Muscle of back (tissue), 13 donors: ENCODE results near the gene TMEM212. TPM values are rescaled to one million over a fixed set of nuclear protein-coding genes. Genes with fewer than 3 reads are reported as not detected.

Source experiments
- DNase-seq, 3 donors: peaks; one replicate each; pipeline versions ENCODE4 v3.0.0 to v3.0.0-alpha.2; 2013
- long read RNA-seq, 9 donors: transcript quantifications; one replicate each; lab custom pipeline, GENCODE V29; 2026
- polyA plus RNA-seq, 10 donors: library from polyadenylated mRNA; unstranded; fragments of 120-200 nt; gene quantifications; one replicate each; pipeline ENCODE4 v1.2.1, GENCODE V29; 2013; ENCODE audit not compliant: insufficient read length in 10 of 10

Gene TMEM212
- polyA plus RNA-seq, result under 1 TPM in 5 of 10 donors, not detected in 5; 0.09 to 0.35 (median 0.21) TPM
- long read RNA-seq, donor 1, result 0 reads
- long read RNA-seq, donor 2, result 0 reads
- long read RNA-seq, donor 3, result 0 reads
- long read RNA-seq, donor 4, result 0 reads
- long read RNA-seq, donor 5, result 0 reads
- long read RNA-seq, donor 6, result 0 reads
- long read RNA-seq, donor 7, result 0 reads
- long read RNA-seq, donor 8, result 0 reads
- long read RNA-seq, donor 9, result 0 reads

GRCh38 chr3:171842864-171843518 lies at the start of gene TMEM212:
TMEM212 (plus strand) TSS chr3:171843349; CDS start chr3:171843384, 35 bp downstream.
- DNase-seq, result peak in 1 of 3 donors; percentile 64

GRCh38 chr3:171796625-171797264 lies 46.4 kb upstream of the TMEM212 start:
- DNase-seq, result no peak

GRCh38 chr3:171797265-171797679 lies 45.9 kb upstream of the TMEM212 start:
- DNase-seq, result no peak

GRCh38 chr3:171797873-171798272 lies 45.3 kb upstream of the TMEM212 start:
- DNase-seq, result no peak

GRCh38 chr3:171799501-171799900 lies 43.6 kb upstream of the TMEM212 start:
- DNase-seq, result no peak

GRCh38 chr3:171801738-171802589 lies 41.2 kb upstream of the TMEM212 start:
- DNase-seq, result peak in 2 of 3 donors; percentile 37 to 69

GRCh38 chr3:171802590-171802956 lies 40.6 kb upstream of the TMEM212 start:
- DNase-seq, result no peak

GRCh38 chr3:171803044-171803443 lies 40.1 kb upstream of the TMEM212 start:
- no peak for DNase-seq

- peak in 2 of 3 donors; percentile 54 to 81 for DNase-seq
These were observed 38.3 kb upstream of the TMEM212 start for GRCh38 chr3:171804618-171805389.

- no peak for DNase-seq
These were observed 37.5 kb upstream of the TMEM212 start for GRCh38 chr3:171805687-171806086.

- DNase-seq, result peak in 1 of 3 donors; percentile 74
These were observed 36.7 kb upstream of the TMEM212 start for GRCh38 chr3:171806200-171807128.

- DNase-seq, result no peak
These were observed 35.9 kb upstream of the TMEM212 start for GRCh38 chr3:171807129-171807675.

- DNase-seq, result no peak
These were observed 35.3 kb upstream of the TMEM212 start for GRCh38 chr3:171807806-171808205.

- DNase-seq, result peak; percentile 67 to 95 (median 80)
These were observed 33.6 kb upstream of the TMEM212 start for GRCh38 chr3:171809611-171809860.

- peak; percentile 85 to 96 (median 88) for DNase-seq
These were observed 33.1 kb upstream of the TMEM212 start, which contains the start of gene PLD1 for GRCh38 chr3:171809861-171810628. PLD1 (minus strand) TSS chr3:171810483; CDS start chr3:171738051, 72,432 bp downstream.

- DNase-seq, result no peak
These were observed 32.4 kb upstream of the TMEM212 start for GRCh38 chr3:171810629-171811294.

- DNase-seq, result peak; percentile 87 to 98 (median 93)
These were observed 31.7 kb upstream of the TMEM212 start for GRCh38 chr3:171811295-171811912.

GRCh38 chr3:171811913-171812335 lies 31.2 kb upstream of the TMEM212 start:
- peak in 1 of 3 donors; percentile 41 for DNase-seq
